Lower leg skin (tissue), 4 donors: ENCODE data around the gene MAGEF1. TPM values are rescaled to one million over a fixed set of nuclear protein-coding genes. Genes with fewer than 3 reads are reported as not detected.

ENCODE experiments used
- DNase-seq, 2 donors: peaks; one replicate each; pipeline ENCODE4 v3.0.0-alpha.2; 2019; ENCODE audit warnings: low spot score in 2 of 2
- H3K4me3 ChIP-seq: fragments of 200-600 bp; sonication (generic); 2 replicates; pipeline ENCODE4 v1.5.1; 2017; ENCODE audit warnings: mild to moderate bottlenecking, low read depth; ENCODE audit not compliant: poor library complexity, severe bottlenecking
- CTCF ChIP-seq, 3 donors: fragments of 450-650 bp; IDR thresholded peaks; one replicate each; pipeline ENCODE4 v1.5.1; 2016; ENCODE audit warnings: antibody characterized with exemption in 3 of 3, mild to moderate bottlenecking in 3 of 3, moderate library complexity in 2 of 3
- POLR2A ChIP-seq, 2 donors: fragments of 450-650 bp; IDR thresholded peaks; one replicate each; pipeline ENCODE4 v1.6.1; 2016 to 2017; ENCODE audit warnings: antibody characterized with exemption in 2 of 2, mild to moderate bottlenecking in 1 of 2, moderate library complexity in 1 of 2
- WGBS, 2 donors: methylation state at CpG; one replicate each; pipeline ENCODE4 v1.1.5; 2018; 5-methylcytosine and 5-hydroxymethylcytosine counted together
- intact Hi-C: fragments of 100-400 bp; cut with DNase I; formaldehyde crosslinking; loops from one replicate; pipeline ENCODE4 v1.15.0; 2023; ENCODE audit warnings: low total_unique reads
- total RNA-seq, 4 donors: library from RNA; depleted of rRNA; stranded (reverse); fragments of >200 nt; gene quantifications; one replicate each; pipeline ENCODE4 v1.1.0, GENCODE V29; 2016

The MAGEF1 gene
- total RNA-seq, 4 donors from 2014 or later = 32.5 to 44.3 (median 42.8) TPM

GRCh38 chr3:184757022-184757651 is 45.3 kb upstream of the MAGEF1 start:
- no peak for TF ChIP-seq CTCF (IDR thresholded peaks at IDR 0.05)
- no peak for TF ChIP-seq POLR2A (IDR thresholded peaks at IDR 0.05)
- peak; percentile 63 to 92 for DNase-seq
- intact Hi-C loops = no loop called here
- H3K4me3 ChIP-seq = no peak overlapping the region
- 29 to 36% methylated on average over 17 of the region's 17 CpGs for WGBS, 2 donors

GRCh38 chr3:184756151-184757021 is 44.5 kb upstream of the MAGEF1 start:
- H3K4me3 ChIP-seq = no peak overlapping the region
- WGBS, 2 donors = 27 to 50% methylated on average over 11 to 13 of the region's 13 CpGs
- DNase-seq = no peak
- intact Hi-C loops = no loop called here
- TF ChIP-seq POLR2A (IDR thresholded peaks at IDR 0.05) (no peak), CTCF (IDR thresholded peaks at IDR 0.05) (no peak)

- TF ChIP-seq CTCF (IDR thresholded peaks at IDR 0.05) (no peak), POLR2A (IDR thresholded peaks at IDR 0.05) (no peak)
- 75 to 78% methylated on average over 7 to 8 of the region's 8 CpGs for WGBS, 2 donors
- DNase-seq = no peak
- no peak overlapping the region for H3K4me3 ChIP-seq
- intact Hi-C loops = no loop called here
Measured at GRCh38 chr3:184755315-184755731, 43.5 kb upstream of the MAGEF1 start.

- H3K4me3 ChIP-seq = no peak overlapping the region
- no peak for DNase-seq
- WGBS, 2 donors = 77 to 86% methylated on average over 5 of the region's 5 CpGs
- TF ChIP-seq POLR2A (IDR thresholded peaks at IDR 0.05) = no peak
- no peak for TF ChIP-seq CTCF (IDR thresholded peaks at IDR 0.05)
- intact Hi-C loops = no loop called here
Measured at GRCh38 chr3:184752361-184752760, 40.5 kb upstream of the MAGEF1 start.

GRCh38 chr3:184751204-184752040 is 39.6 kb upstream of the MAGEF1 start:
- WGBS, 2 donors = 81 to 94% methylated on average over 9 of the region's 10 CpGs
- intact Hi-C loops = no loop called here
- TF ChIP-seq CTCF (IDR thresholded peaks at IDR 0.05) (no peak), POLR2A (IDR thresholded peaks at IDR 0.05) (no peak)
- DNase-seq = no peak
- H3K4me3 ChIP-seq = no peak overlapping the region
